ENCODE data around the gene CFAP77.

- TF ChIP-seq POLR2A (IDR thresholded peaks at IDR 0.05) (no peak), CTCF (IDR thresholded peaks at IDR 0.05) (no peak), EP300 (IDR thresholded peaks at IDR 0.05) (no peak)
Measured at GRCh38 chr9:132395560-132395959, 14.5 kb upstream of the CFAP77 start.
